ENCODE results near the gene G0S2. TPM values are rescaled to one million over a fixed set of nuclear protein-coding genes. Genes with fewer than 3 reads are reported as not detected.

Gene G0S2
- total and polyA plus RNA-seq, 9 of the 15 experiments (the other 6 are each of a cell fraction or from before 2014, with no cell fraction given): 0.18 to 65.6 (median 11.4) TPM

GRCh38 chr1:209657140-209657879 is 17.9 kb upstream of the G0S2 start (continued):
- TF ChIP-seq, protein P1, sequence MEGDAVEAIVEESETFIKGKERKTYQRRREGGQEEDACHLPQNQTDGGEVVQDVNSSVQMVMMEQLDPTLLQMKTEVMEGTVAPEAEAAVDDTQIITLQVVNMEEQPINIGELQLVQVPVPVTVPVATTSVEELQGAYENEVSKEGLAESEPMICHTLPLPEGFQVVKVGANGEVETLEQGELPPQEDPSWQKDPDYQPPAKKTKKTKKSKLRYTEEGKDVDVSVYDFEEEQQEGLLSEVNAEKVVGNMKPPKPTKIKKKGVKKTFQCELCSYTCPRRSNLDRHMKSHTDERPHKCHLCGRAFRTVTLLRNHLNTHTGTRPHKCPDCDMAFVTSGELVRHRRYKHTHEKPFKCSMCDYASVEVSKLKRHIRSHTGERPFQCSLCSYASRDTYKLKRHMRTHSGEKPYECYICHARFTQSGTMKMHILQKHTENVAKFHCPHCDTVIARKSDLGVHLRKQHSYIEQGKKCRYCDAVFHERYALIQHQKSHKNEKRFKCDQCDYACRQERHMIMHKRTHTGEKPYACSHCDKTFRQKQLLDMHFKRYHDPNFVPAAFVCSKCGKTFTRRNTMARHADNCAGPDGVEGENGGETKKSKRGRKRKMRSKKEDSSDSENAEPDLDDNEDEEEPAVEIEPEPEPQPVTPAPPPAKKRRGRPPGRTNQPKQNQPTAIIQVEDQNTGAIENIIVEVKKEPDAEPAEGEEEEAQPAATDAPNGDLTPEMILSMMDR (IDR thresholded peaks at IDR 0.05 in 2 of 3, conservative IDR thresholded peaks at IDR 0.05 in 1 of 3; ENCODE audit: insufficient read depth in 2 of 3, low read depth in 1 of 3, low read length in 3 of 3): 0 out of 6 replicates have a peak, but pooled peaks of 1 of the 3 experiments have one; percentile 7
- TF ChIP-seq TEAD2 (tag; IDR thresholded peaks at IDR 0.05): no peak
- TF ChIP-seq HDGF (IDR thresholded peaks at IDR 0.05): no peak
- TF ChIP-seq PHB (CRISPR knock-in tag; IDR thresholded peaks at IDR 0.05): no peak
- no peak for TF ChIP-seq POLR2A (conservative IDR thresholded peaks at IDR 0.05)
- TF ChIP-seq, protein P2, sequence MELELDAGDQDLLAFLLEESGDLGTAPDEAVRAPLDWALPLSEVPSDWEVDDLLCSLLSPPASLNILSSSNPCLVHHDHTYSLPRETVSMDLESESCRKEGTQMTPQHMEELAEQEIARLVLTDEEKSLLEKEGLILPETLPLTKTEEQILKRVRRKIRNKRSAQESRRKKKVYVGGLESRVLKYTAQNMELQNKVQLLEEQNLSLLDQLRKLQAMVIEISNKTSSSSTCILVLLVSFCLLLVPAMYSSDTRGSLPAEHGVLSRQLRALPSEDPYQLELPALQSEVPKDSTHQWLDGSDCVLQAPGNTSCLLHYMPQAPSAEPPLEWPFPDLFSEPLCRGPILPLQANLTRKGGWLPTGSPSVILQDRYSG (tag; conservative IDR thresholded peaks at IDR 0.05; ENCODE audit: low read depth): 0 out of 2 replicates have a peak, but pooled peaks have one; percentile 17
- TF ChIP-seq POLR3A (IDR thresholded peaks at IDR 0.05; ENCODE audit: borderline replicate concordance, extremely low read depth, insufficient read depth, insufficient read length): no peak
- TF ChIP-seq KLF6 (CRISPR knock-in tag; IDR thresholded peaks at IDR 0.05; ENCODE audit: borderline replicate concordance): no peak
- TF ChIP-seq NKRF (IDR thresholded peaks at IDR 0.05; ENCODE audit: borderline replicate concordance): no peak
- no peak for TF ChIP-seq NR2C2 (CRISPR knock-in tag; IDR thresholded peaks at IDR 0.05)
- TF ChIP-seq NR2C2 (tag; IDR thresholded peaks at IDR 0.05): peak; percentile 91
- TF ChIP-seq, protein P3, sequence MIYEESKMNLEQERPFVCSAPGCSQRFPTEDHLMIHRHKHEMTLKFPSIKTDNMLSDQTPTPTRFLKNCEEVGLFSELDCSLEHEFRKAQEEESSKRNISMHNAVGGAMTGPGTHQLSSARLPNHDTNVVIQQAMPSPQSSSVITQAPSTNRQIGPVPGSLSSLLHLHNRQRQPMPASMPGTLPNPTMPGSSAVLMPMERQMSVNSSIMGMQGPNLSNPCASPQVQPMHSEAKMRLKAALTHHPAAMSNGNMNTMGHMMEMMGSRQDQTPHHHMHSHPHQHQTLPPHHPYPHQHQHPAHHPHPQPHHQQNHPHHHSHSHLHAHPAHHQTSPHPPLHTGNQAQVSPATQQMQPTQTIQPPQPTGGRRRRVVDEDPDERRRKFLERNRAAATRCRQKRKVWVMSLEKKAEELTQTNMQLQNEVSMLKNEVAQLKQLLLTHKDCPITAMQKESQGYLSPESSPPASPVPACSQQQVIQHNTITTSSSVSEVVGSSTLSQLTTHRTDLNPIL (CRISPR knock-in tag; IDR thresholded peaks at IDR 0.05): no peak
- no peak for TF ChIP-seq SMC3 (conservative IDR thresholded peaks at IDR 0.05; ENCODE audit: insufficient read depth, low read depth, low read length)
- TF ChIP-seq GATA2 (CRISPR knock-in tag; IDR thresholded peaks at IDR 0.05): no peak

Data from K562 (cell line).